GM21723 (cell line): ENCODE data around the gene CLGN.
A peak's percentile ranks its signal among the peaks of the same experiment; 100 is the strongest.

Experiments used
- ATAC-seq: cut with Tn5 transposase; IDR thresholded peaks from one replicate; pipeline ENCODE4 v1.9.1; 2021; ENCODE audit warnings: mild to moderate bottlenecking, moderate library complexity; ENCODE audit not compliant: unreplicated experiment

Gene CLGN

DNA sequence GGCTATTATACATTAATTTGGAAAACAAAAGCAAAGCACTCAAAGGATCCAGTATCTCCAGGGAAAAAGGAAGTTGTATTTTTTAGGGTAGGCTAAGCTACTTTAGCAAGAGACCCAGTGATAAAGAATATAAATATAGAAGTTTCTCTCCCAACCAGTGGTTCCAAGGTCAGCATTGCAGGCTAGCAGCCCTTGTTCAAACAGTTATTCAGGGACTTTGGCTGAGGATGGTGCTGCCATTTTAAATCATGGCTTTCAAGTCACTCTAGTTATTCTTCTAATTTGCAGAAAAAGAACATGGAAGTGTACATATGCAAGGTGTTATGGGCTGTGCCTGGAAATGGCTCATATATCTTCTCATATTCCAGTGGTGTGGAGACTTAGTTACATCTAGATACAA is 44.7 kb downstream of the CLGN start:
- ATAC-seq, result no peak

GRCh38 chr4:140374130-140374477 is 53.3 kb downstream of the CLGN start:
- no peak for ATAC-seq

DNA sequence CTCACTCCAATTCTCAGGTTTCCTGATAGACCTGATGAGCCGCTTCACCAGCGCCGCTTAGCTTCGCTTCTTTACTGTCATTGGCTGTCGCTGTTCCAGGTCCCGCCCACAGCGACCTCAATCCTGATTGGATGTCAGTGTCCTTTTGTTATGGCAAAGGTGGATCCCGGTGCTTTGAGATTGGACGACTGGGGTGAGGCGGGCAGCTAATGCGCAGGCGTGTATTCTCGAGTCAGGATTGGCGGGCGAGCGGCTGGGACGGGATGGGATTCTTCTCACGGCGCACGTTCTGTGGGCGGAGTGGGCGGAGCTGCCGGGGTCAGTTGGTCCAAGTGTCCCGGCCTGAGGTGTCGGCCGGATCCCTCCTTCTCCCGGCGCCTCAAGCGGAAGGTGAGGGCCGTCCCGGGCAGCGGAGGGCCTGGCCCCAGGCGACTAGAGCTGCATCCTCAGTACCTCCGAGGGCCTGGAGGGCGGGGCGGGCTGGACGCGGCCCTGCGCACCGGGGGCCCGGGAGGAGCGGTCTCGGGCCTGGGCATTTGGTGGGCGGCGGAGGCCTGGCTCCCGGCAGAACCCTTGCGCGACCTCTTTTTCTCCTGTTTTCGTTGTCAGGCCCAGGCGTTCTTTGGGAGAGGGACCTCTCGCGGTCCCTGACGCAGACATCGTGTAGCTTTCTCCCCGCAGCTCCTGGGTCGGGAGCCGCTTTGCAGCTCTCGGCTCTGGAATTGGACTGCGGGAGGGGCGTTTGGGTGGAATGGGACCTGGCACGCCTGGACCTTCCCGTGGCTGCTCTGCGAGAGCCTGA is 53.9 kb downstream of the CLGN start, which contains the start of gene SCOC:
Gene SCOC (plus strand): TSS at position 319 of the 802 bp plus-strand sequence. CDS start 5,525 bp downstream, outside the sequence.
- peak; percentile 97 for ATAC-seq

- ATAC-seq, result peak; percentile 46
Observed at GRCh38 chr4:140372751-140373327, 54.6 kb downstream of the CLGN start.

DNA sequence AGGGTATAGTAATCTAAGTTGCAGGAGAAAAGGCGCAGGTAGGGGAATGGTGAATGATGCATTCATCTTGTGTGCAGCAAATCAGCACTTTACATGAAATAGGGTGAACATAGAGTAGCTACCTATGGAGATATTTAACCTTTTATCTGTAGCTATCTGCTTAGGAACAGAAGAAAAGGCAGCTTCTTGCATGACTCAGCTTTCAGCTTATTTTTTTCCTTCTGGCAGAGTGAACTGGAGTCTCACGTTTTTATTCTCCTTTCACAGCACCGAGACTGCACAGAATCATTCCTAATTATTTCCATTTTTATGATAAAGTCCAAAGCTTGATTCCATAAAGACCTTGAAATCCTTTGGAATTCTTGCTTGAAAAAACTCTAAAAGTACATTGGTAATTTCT is 58.8 kb downstream of the CLGN start:
- ATAC-seq, result no peak

DNA sequence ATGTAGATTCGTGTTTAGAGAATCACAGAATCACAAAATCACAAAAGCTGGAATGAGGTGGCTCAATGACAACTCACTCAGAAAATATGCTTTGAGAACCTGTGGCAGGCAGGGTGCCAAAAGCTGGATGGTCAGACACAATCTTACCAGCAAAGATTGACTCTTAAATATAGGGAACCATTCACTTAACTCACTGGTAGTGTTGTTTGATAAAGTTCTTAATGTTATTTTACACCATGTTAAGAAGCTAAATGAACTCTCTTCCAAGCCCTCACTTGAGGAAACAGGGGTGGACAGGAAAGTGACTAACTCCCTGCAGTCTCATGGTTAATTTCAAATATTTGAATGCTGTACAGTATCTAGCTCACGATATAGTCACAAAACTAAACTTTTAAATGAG is 59.7 kb downstream of the CLGN start:
- no peak for ATAC-seq

- ATAC-seq, result no peak
Observed at GRCh38 chr4:140363558-140363957, 63.9 kb downstream of the CLGN start.

DNA sequence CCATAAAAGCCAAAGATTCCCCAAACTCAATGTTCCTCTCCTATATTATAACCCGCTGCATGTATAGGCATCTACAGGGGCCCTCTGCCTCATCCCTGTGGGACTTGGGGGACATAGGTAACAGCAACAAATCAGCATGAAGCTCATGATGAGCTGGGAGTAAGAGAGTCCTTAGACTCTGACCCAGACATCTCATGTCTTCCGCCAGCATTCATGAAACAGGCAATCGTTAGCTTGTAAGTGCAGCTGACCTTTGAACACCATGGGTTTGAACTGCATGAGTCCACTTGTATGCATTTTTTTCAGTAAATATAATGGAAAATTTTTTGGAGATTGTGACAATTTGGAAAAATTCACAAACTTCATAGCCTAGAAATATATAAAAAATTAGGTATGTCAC is 64.4 kb downstream of the CLGN start:
- ATAC-seq, result no peak

- no peak for ATAC-seq
Observed at GRCh38 chr4:140361099-140361498, 66.3 kb downstream of the CLGN start.

DNA sequence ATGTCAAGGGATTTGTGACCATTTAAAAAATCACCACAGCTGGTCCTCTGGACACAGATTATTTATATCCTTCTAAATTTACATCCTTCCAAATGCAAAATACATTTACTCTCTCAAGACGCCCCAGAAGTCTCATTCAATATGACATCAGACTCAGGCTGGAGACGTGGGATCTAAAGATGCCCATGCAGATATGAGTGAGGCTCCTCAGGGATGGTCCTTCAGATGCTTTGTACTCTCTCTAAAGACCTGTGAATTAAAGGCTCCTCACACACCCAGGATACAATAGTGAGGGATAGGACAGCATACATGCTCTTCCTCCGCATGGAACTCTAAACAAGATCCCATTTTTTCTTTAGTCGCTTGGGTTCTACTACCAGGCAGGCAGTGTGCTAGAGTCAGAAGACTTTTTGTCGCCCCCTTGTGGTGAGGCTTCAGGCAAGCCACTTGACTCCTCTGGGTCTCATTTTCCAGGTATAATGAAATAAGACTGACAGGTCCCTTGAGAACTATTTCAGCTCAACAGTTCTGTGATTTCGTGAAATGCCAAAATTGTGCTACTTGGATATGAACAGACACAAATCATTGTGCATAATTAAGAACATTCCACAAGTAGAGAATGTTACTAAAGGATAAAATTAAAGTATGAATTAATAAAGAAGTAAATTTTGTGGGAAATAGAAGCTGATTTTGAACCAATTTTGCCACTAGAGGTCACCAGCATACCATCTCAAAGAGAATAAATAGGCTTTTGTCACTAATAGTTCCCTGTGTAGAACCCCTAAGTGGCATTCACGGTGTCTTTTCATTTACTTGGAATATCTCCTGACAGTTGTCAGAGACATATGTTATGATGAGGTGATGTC is 67.7 kb downstream of the CLGN start:
- peak; percentile 97 for ATAC-seq

DNA sequence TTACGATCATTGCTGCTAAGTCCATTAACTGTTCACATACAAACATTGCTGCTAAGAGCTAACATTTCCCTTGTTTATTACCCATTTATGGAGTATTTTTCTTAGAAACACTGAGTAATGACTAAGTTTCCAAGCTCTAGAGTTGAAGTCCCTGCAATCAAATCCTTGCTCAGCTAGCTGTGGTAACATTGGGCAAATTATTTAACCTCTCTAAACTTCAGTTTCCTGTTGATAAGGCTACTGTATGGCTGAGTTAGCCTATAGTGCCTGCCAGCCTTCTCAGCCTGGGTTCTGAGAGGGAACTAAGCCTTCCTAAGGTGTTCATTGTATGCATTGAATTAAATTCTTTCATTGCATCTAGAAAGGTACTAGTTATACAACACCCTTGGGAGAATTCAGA is 69.2 kb downstream of the CLGN start:
- ATAC-seq, result no peak

DNA sequence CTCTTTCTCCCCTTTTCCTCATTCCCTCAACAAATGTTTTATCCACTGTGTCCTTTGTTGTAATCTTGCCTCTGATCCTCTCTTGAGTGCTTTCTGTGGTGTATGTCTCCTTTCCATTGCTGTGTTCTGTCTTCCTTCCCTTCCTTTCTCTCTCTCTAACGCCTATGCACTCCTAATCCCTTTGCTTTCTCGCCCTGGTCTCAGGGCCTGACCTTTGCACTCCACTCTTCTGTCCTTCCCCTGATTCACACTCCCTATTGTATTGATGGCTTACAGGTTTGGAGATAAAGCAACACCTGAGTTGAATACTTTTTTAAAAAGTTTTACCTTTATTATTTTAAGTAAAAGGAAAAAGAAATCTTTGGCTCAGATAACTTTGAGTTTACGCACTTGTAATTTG is 69.6 kb downstream of the CLGN start:
- ATAC-seq, result no peak

DNA sequence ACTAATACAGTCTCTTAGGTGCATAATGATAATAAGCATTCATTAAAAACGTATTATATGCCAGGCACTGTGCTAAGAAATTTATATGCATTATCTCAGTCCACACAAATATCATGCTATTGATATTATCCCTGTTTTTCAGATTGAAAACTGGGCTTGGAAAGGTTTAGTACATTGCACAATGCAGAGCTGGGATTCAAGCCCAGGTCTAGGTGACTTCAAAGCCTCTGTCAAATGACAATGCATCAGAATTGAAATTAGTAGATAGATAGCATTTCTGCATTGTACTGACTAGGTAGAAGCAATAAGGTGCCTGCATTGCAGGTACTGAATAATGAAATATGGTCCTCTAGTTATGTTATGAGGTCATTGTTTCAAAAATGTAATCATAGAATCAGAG is 72.2 kb downstream of the CLGN start:
- no peak for ATAC-seq

GRCh38 chr4:140353786-140354185 is 73.7 kb downstream of the CLGN start:
- no peak for ATAC-seq

GRCh38 chr4:140351093-140352075 is 76.1 kb downstream of the CLGN start:
- ATAC-seq, result no peak

DNA sequence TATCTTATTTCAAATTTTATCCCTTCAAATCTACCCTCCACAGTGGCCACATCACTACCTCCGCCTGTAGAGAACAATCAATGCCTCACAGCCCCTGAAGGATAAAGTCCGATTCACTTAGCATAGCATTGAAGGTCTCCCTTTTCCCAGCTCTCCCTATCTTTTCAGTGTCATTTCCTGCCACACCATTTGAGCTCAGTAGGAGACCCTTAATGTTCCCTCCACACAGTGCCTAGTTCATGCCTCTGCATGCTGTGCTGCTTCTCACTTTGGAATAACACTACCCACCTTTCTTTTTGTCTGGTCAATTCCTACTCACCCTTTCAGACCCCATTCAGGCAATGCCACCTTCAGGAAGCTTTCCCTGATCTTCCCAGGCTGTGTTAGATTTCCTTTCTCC is 77.6 kb downstream of the CLGN start:
- no peak for ATAC-seq

GRCh38 chr4:140346136-140346535 is 81.3 kb downstream of the CLGN start:
- no peak for ATAC-seq

GRCh38 chr4:140344621-140345020 is 82.8 kb downstream of the CLGN start:
- ATAC-seq, result no peak

- no peak for ATAC-seq
Observed at GRCh38 chr4:140344101-140344500, 83.3 kb downstream of the CLGN start.

GRCh38 chr4:140343303-140343702 is 84.1 kb downstream of the CLGN start:
- ATAC-seq, result peak; percentile 51

DNA sequence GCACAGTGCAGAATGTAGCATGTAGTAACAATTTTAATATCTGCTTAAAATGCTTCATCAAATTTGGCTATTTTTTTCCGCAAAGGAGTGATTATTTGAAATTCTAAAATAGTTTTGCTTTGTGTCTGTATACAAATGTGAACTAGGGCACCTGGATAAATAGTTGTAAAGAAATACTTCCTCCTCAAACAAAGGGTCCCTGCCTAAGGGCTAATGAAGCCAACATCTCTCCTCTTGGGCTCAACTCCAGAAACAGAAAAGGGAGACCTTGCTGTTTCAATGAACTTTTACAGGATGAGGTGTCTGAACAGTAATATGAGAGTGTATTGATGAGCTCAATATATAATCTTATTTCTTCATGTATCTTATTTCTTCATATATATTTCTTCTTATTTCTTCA is 84.8 kb downstream of the CLGN start:
- no peak for ATAC-seq
